ENCODE data around the gene SLC6A12.
"Not testable (repeated sequence)": the region's sequence is repeated elsewhere in the genome, so short reads cannot be mapped to it uniquely, and the experiment has no call there.

The SLC6A12 gene

GRCh38 chr12:237026-237815 lies 23.3 kb upstream of the SLC6A12 start:
- H3F3A ChIP-seq (ENCODE audit: insufficient read depth, low read length), result no peaks in the 10 kb centered on the region
- peaks cover 6% of the 10 kb centered on the region for H3K9me3 ChIP-seq (ENCODE audit: low read length)
- H3K36me3 ChIP-seq (ENCODE audit: insufficient read depth, low read length), result no peaks in the 10 kb centered on the region
- no peaks in the 10 kb centered on the region for H3K79me2 ChIP-seq (ENCODE audit: insufficient read depth, low read length)
- no peak overlapping the region for H3K4me3 ChIP-seq (ENCODE audit: low read depth, low read length, poor library complexity, severe bottlenecking)
- H4K20me1 ChIP-seq (ENCODE audit: insufficient read depth, low read length), result no peaks in the 10 kb centered on the region
- H3K9me2 ChIP-seq (ENCODE audit: low read depth, low read length), result no peaks in the 10 kb centered on the region
- no peaks in the 10 kb centered on the region for H3K4me1 ChIP-seq (ENCODE audit: insufficient read depth, low read length, severe bottlenecking)
- no peak overlapping the region for H3K9ac ChIP-seq (ENCODE audit: low read length)
- no peak for TF ChIP-seq EZH2 (IDR thresholded peaks at IDR 0.05; ENCODE audit: borderline replicate concordance, low read length)
- TF ChIP-seq, protein P1, sequence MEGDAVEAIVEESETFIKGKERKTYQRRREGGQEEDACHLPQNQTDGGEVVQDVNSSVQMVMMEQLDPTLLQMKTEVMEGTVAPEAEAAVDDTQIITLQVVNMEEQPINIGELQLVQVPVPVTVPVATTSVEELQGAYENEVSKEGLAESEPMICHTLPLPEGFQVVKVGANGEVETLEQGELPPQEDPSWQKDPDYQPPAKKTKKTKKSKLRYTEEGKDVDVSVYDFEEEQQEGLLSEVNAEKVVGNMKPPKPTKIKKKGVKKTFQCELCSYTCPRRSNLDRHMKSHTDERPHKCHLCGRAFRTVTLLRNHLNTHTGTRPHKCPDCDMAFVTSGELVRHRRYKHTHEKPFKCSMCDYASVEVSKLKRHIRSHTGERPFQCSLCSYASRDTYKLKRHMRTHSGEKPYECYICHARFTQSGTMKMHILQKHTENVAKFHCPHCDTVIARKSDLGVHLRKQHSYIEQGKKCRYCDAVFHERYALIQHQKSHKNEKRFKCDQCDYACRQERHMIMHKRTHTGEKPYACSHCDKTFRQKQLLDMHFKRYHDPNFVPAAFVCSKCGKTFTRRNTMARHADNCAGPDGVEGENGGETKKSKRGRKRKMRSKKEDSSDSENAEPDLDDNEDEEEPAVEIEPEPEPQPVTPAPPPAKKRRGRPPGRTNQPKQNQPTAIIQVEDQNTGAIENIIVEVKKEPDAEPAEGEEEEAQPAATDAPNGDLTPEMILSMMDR (IDR thresholded peaks at IDR 0.05; ENCODE audit: low read length), result no peak
- H2AFZ ChIP-seq (ENCODE audit: low read length), result no peak overlapping the region
- H3K27me3 ChIP-seq (ENCODE audit: insufficient read depth, low read length), result peaks cover 8% of the 10 kb centered on the region; the same call in 1 of the 2 replicates
- H3K27ac ChIP-seq (ENCODE audit: low read depth, low read length, poor library complexity, severe bottlenecking), result no peak overlapping the region
- H3K4me2 ChIP-seq (ENCODE audit: low read length), result no peak overlapping the region

DNA sequence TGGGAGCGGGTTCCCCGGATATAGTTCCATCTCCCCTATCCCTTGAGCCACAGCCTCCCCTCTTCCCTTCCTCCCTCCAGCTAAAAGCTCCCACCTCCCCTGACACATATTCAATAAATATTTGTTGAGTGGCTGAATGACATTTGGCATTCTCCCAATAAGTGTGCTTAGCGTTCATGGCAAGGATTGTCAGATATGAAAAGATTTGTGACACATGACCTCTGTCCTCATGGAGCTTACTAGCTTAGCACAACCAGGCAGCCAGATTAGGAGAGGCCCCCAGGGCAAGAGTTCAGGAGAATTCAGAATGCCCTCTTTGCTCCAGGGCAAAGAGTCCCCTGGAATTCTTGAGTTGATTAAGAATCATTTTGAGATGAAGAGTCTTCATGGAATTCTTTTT lies 22.5 kb upstream of the SLC6A12 start:
- peaks cover 8% of the 10 kb centered on the region; the same call in 1 of the 2 replicates for H3K27me3 ChIP-seq (ENCODE audit: insufficient read depth, low read length)
- no peaks in the 10 kb centered on the region for H3K79me2 ChIP-seq (ENCODE audit: insufficient read depth, low read length)
- TF ChIP-seq, protein P1 (IDR thresholded peaks at IDR 0.05; ENCODE audit: low read length), result no peak
- TF ChIP-seq EZH2 (IDR thresholded peaks at IDR 0.05; ENCODE audit: borderline replicate concordance, low read length), result no peak
- H3K27ac ChIP-seq (ENCODE audit: low read depth, low read length, poor library complexity, severe bottlenecking), result no peak overlapping the region
- no peaks in the 10 kb centered on the region for H3K4me1 ChIP-seq (ENCODE audit: insufficient read depth, low read length, severe bottlenecking)
- H3K9me3 ChIP-seq (ENCODE audit: low read length), result peaks cover 6% of the 10 kb centered on the region
- no peak overlapping the region for H3K9ac ChIP-seq (ENCODE audit: low read length)
- no peak overlapping the region for H2AFZ ChIP-seq (ENCODE audit: low read length)
- no peak overlapping the region for H3K4me3 ChIP-seq (ENCODE audit: low read depth, low read length, poor library complexity, severe bottlenecking)
- no peaks in the 10 kb centered on the region for H3K36me3 ChIP-seq (ENCODE audit: insufficient read depth, low read length)
- H3K9me2 ChIP-seq (ENCODE audit: low read depth, low read length), result no peaks in the 10 kb centered on the region
- no peaks in the 10 kb centered on the region for H3F3A ChIP-seq (ENCODE audit: insufficient read depth, low read length)
- no peaks in the 10 kb centered on the region for H4K20me1 ChIP-seq (ENCODE audit: insufficient read depth, low read length)
- H3K4me2 ChIP-seq (ENCODE audit: low read length), result no peak overlapping the region

GRCh38 chr12:235967-236366 lies 22.0 kb upstream of the SLC6A12 start:
- H3K27ac ChIP-seq (ENCODE audit: low read depth, low read length, poor library complexity, severe bottlenecking); H3K4me3 ChIP-seq (ENCODE audit: low read depth, low read length, poor library complexity, severe bottlenecking); H3K4me2 ChIP-seq (ENCODE audit: low read length); H3K27me3 ChIP-seq (ENCODE audit: insufficient read depth, low read length); H3K9me3 ChIP-seq (ENCODE audit: low read length); H3F3A ChIP-seq (ENCODE audit: insufficient read depth, low read length); H3K9me2 ChIP-seq (ENCODE audit: low read depth, low read length); H2AFZ ChIP-seq (ENCODE audit: low read length); H3K36me3 ChIP-seq (ENCODE audit: insufficient read depth, low read length); H3K4me1 ChIP-seq (ENCODE audit: insufficient read depth, low read length, severe bottlenecking); H3K9ac ChIP-seq (ENCODE audit: low read length); H4K20me1 ChIP-seq (ENCODE audit: insufficient read depth, low read length); H3K79me2 ChIP-seq (ENCODE audit: insufficient read depth, low read length): not testable (repeated sequence)
